Keratinocyte (primary cell): ENCODE measurements around the gene FBN1. TPM values are rescaled to one million over a fixed set of nuclear protein-coding genes. Genes with fewer than 3 reads are reported as not detected.

ENCODE experiments used
- DNase-seq: peaks from one replicate; pipeline ENCODE4 v3.0.0-alpha.2; 2011; ENCODE audit warnings: low read depth, missing footprints, low spot score
- FAIRE-seq: peaks from 2 replicates; lab custom pipeline; 2011; peaks lifted over from hg19 to GRCh38; lab: Jason Lieb, UNC
- H2AFZ ChIP-seq: 2 replicates; pipeline ENCODE4 v1.6.0; 2012; ENCODE audit warnings: low read length, control low read depth, inconsistent platforms; ENCODE audit not compliant: control insufficient read depth
- H3K27ac ChIP-seq: 2 replicates; pipeline ENCODE4 v1.5.1; 2011; ENCODE audit warnings: low read length; ENCODE audit not compliant: control insufficient read depth, insufficient read depth
- H3K27me3 ChIP-seq: 3 replicates; pipeline ENCODE4 v1.6.0; 2011; ENCODE audit warnings: low read length; ENCODE audit not compliant: control insufficient read depth, insufficient read depth; ENCODE audit errors: extremely low read depth
- H3K36me3 ChIP-seq, 2 experiments: 2 replicates in 1 of 2; 3 replicates in 1 of 2; pipeline ENCODE4 v1.5.1; 2011; ENCODE audit warnings: low read length in 2 of 2, mild to moderate bottlenecking in 1 of 2; ENCODE audit not compliant: control insufficient read depth in 2 of 2, insufficient read depth in 2 of 2; ENCODE audit errors: extremely low read depth in 1 of 2
- H3K4me1 ChIP-seq: 3 replicates; pipeline ENCODE4 v1.5.1; 2011; ENCODE audit warnings: low read length; ENCODE audit not compliant: control insufficient read depth, insufficient read depth; ENCODE audit errors: extremely low read depth
- H3K4me2 ChIP-seq: 3 replicates; pipeline ENCODE4 v1.6.0; 2011; ENCODE audit warnings: low read depth, low read length; ENCODE audit not compliant: control insufficient read depth, insufficient read depth; ENCODE audit errors: extremely low read depth
- H3K4me3 ChIP-seq, 3 experiments: fragments of 200-600 bp in 1 of 3; sonication (generic) in 1 of 3; 2 replicates in 2 of 3; 3 replicates in 1 of 3; pipeline ENCODE4 v1.5.1; 2011 to 2016; ENCODE audit warnings: low read length in 3 of 3, mild to moderate bottlenecking in 3 of 3, control low read depth in 2 of 3, inconsistent platforms in 1 of 3, low read depth in 1 of 3, mixed read lengths in 1 of 3, mixed run types in 1 of 3, moderate library complexity in 1 of 3; ENCODE audit not compliant: control insufficient read depth in 2 of 3, insufficient read depth in 2 of 3; ENCODE audit errors: extremely low read depth in 1 of 3
- H3K79me2 ChIP-seq: 2 replicates; pipeline ENCODE4 v1.6.0; 2012; ENCODE audit warnings: low read length; ENCODE audit not compliant: control insufficient read depth, insufficient read depth
- H3K9ac ChIP-seq: 3 replicates; pipeline ENCODE4 v1.6.0; 2011; ENCODE audit warnings: low read length; ENCODE audit not compliant: control insufficient read depth, insufficient read depth; ENCODE audit errors: extremely low read depth
- H3K9me1 ChIP-seq: 3 replicates; pipeline ENCODE4 v1.6.0; 2011; ENCODE audit warnings: low read length; ENCODE audit not compliant: control insufficient read depth, insufficient read depth; ENCODE audit errors: extremely low read depth
- H3K9me3 ChIP-seq: 2 replicates; pipeline ENCODE4 v1.5.1; 2012; ENCODE audit warnings: low read depth, low read length; ENCODE audit not compliant: control insufficient read depth
- H4K20me1 ChIP-seq: 3 replicates; pipeline ENCODE4 v1.6.0; 2011; ENCODE audit warnings: low read length; ENCODE audit not compliant: control insufficient read depth, insufficient read depth; ENCODE audit errors: extremely low read depth
- EZH2 ChIP-seq: IDR thresholded peaks from one replicate; pipeline ENCODE4 v1.6.1; 2012; ENCODE audit warnings: inconsistent platforms, mild to moderate bottlenecking, low read length, moderate library complexity
- dilution Hi-C: fragments of 300-500 bp; cut with MboI; formaldehyde crosslinking; loops from one replicate; pipeline ENCODE4 v1.7.0; 2020; ENCODE audit warnings: low sequenced_read_pairs; ENCODE audit not compliant: extremely low pct_ligation_motif_present
- polyA plus RNA-seq, 5 experiments: library from polyadenylated mRNA; depleted of rRNA in 3 of 5; stranded (reverse) in 3 of 5; stranded (forward) in 1 of 5; unstranded in 1 of 5; fragments of >200 nt; gene quantifications; 1 replicate in 1 of 5; 2 replicates in 3 of 5; 3 replicates in 1 of 5; pipeline versions ENCODE4 v1.2.1 to v1.2.3, GENCODE V29; 2011 to 2012; ENCODE audit warnings: missing spikeins in 2 of 5, low read depth in 1 of 5, low replicate concordance in 1 of 5
- TF ChIP-seq, protein P1 (sequence below), 3 experiments: IDR thresholded peaks in 1 of 3; conservative IDR thresholded peaks in 1 of 3; optimal IDR thresholded peaks in 1 of 3; 2 replicates in 2 of 3; 3 replicates in 1 of 3; pipeline versions ENCODE3 to v1.5.1; 2011; ENCODE audit warnings: low read length in 3 of 3, mild to moderate bottlenecking in 3 of 3, moderate library complexity in 2 of 3, control low read depth in 1 of 3, inconsistent platforms in 1 of 3; ENCODE audit not compliant: insufficient read depth in 2 of 3; ENCODE audit errors: extremely low read depth in 1 of 3

The FBN1 gene
- polyA plus RNA-seq, 1 donor (not counting 4 experiments of a cell fraction or from before 2014, with no cell fraction given), result 3.5 TPM

DNA sequence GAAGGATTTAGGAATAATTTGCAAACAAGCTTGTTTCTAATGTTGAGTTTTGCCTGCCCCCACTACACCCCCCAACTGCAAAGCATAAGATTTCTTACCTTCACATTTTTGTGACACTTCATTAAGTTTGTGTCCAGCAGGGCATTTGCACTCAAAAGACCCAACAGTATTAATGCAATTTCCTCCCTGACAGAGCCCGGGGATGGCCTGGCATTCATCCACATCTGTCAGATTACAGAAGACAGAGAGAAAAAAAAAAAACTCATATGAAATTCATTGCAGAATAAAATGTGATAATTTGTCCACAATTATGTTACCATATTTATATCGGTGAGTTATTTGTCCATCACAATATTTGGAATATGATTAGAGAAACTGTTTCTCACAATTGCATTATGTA lies 111.5 kb downstream of the FBN1 start:
- no peak overlapping the region for H3K4me3 ChIP-seq
- no peak overlapping the region for H2AFZ ChIP-seq
- no peaks in the 10 kb centered on the region for H4K20me1 ChIP-seq
- no peaks in the 10 kb centered on the region for H3K27me3 ChIP-seq
- H3K36me3 ChIP-seq, result no peaks in the 10 kb centered on the region
- no peak overlapping the region for H3K9ac ChIP-seq
- FAIRE-seq, result no peak
- no peaks in the 10 kb centered on the region for H3K9me1 ChIP-seq
- no peak overlapping the region for H3K27ac ChIP-seq
- no peaks in the 10 kb centered on the region for H3K79me2 ChIP-seq
- H3K9me3 ChIP-seq, result no peaks in the 10 kb centered on the region
- H3K4me1 ChIP-seq, result no peaks in the 10 kb centered on the region
- H3K4me2 ChIP-seq, result no peak overlapping the region
- no peak for DNase-seq
- TF ChIP-seq EZH2, result no peak
- TF ChIP-seq, protein P1, sequence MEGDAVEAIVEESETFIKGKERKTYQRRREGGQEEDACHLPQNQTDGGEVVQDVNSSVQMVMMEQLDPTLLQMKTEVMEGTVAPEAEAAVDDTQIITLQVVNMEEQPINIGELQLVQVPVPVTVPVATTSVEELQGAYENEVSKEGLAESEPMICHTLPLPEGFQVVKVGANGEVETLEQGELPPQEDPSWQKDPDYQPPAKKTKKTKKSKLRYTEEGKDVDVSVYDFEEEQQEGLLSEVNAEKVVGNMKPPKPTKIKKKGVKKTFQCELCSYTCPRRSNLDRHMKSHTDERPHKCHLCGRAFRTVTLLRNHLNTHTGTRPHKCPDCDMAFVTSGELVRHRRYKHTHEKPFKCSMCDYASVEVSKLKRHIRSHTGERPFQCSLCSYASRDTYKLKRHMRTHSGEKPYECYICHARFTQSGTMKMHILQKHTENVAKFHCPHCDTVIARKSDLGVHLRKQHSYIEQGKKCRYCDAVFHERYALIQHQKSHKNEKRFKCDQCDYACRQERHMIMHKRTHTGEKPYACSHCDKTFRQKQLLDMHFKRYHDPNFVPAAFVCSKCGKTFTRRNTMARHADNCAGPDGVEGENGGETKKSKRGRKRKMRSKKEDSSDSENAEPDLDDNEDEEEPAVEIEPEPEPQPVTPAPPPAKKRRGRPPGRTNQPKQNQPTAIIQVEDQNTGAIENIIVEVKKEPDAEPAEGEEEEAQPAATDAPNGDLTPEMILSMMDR (optimal IDR thresholded peaks at IDR 0.05 in 1 of 3, IDR thresholded peaks at IDR 0.05 in 1 of 3, conservative IDR thresholded peaks at IDR 0.05 in 1 of 3; ENCODE audit: extremely low read depth in 1 of 3, insufficient read depth in 2 of 3, low read length in 3 of 3), result no peak
- dilution Hi-C loops, result no loop called here

DNA sequence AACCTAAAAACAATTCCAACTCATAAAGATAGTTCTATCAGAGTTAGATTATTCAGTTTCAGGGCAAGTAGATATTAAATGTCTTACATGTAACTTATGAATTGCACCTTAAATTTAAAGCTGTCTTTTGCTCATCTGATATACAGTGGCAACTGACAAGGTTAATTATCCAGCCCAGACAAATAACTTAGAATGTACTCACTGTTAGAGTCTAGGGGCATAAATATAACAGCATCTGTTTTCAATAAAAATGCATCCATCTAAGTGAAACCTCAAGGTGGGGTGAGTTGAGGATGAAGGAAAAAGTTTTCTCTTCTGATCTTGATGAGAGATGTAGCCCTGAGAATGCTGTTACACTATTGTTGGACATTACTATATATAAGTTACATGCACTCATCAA lies 112.6 kb downstream of the FBN1 start:
- H3K36me3 ChIP-seq, result no peaks in the 10 kb centered on the region
- no peaks in the 10 kb centered on the region for H4K20me1 ChIP-seq
- dilution Hi-C loops, result no loop called here
- no peak for FAIRE-seq
- H3K9me1 ChIP-seq, result no peaks in the 10 kb centered on the region
- no peak overlapping the region for H3K9ac ChIP-seq
- H3K4me3 ChIP-seq, result no peak overlapping the region
- no peaks in the 10 kb centered on the region for H3K9me3 ChIP-seq
- TF ChIP-seq, protein P1 (optimal IDR thresholded peaks at IDR 0.05 in 1 of 3, IDR thresholded peaks at IDR 0.05 in 1 of 3, conservative IDR thresholded peaks at IDR 0.05 in 1 of 3; ENCODE audit: extremely low read depth in 1 of 3, insufficient read depth in 2 of 3, low read length in 3 of 3), result no peak
- TF ChIP-seq EZH2, result no peak
- H3K4me2 ChIP-seq, result no peak overlapping the region
- H3K27me3 ChIP-seq, result no peaks in the 10 kb centered on the region
- no peaks in the 10 kb centered on the region for H3K79me2 ChIP-seq
- H3K4me1 ChIP-seq, result no peaks in the 10 kb centered on the region
- H2AFZ ChIP-seq, result no peak overlapping the region
- H3K27ac ChIP-seq, result no peak overlapping the region
- no peak for DNase-seq
